ENCODE data around the gene MAGI2.

GRCh38 chr7:78496096-78496630, 957.3 kb downstream of the MAGI2 start:
- TF ChIP-seq, protein P1, sequence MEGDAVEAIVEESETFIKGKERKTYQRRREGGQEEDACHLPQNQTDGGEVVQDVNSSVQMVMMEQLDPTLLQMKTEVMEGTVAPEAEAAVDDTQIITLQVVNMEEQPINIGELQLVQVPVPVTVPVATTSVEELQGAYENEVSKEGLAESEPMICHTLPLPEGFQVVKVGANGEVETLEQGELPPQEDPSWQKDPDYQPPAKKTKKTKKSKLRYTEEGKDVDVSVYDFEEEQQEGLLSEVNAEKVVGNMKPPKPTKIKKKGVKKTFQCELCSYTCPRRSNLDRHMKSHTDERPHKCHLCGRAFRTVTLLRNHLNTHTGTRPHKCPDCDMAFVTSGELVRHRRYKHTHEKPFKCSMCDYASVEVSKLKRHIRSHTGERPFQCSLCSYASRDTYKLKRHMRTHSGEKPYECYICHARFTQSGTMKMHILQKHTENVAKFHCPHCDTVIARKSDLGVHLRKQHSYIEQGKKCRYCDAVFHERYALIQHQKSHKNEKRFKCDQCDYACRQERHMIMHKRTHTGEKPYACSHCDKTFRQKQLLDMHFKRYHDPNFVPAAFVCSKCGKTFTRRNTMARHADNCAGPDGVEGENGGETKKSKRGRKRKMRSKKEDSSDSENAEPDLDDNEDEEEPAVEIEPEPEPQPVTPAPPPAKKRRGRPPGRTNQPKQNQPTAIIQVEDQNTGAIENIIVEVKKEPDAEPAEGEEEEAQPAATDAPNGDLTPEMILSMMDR (conservative IDR thresholded peaks at IDR 0.05; ENCODE audit: low read depth in 2 of 2) = no peak
- TF ChIP-seq ETS1 (IDR thresholded peaks at IDR 0.05) (no peak), JUNB (IDR thresholded peaks at IDR 0.05; ENCODE audit: unreplicated experiment) (no peak), EZH2phosphoT487 (IDR thresholded peaks at IDR 0.05; ENCODE audit: unreplicated experiment) (no peak), ZNF114 (CRISPR knock-in tag; IDR thresholded peaks at IDR 0.05) (no peak), POLR2AphosphoS5 (IDR thresholded peaks at IDR 0.05; ENCODE audit: low read depth) (no peak), EZH2 (IDR thresholded peaks at IDR 0.05; ENCODE audit: low read depth, unreplicated experiment) (no peak), CREB1 (CRISPR knock-in tag; IDR thresholded peaks at IDR 0.05; ENCODE audit: low read depth) (no peak), STAT1 (IDR thresholded peaks at IDR 0.05; ENCODE audit: unreplicated experiment) (no peak)
